ENCODE results near the gene DENND4B. TPM values are rescaled to one million over a fixed set of nuclear protein-coding genes. Genes with fewer than 3 reads are reported as not detected.

Gene DENND4B
- total RNA-seq, 1 donor = 58.2 TPM

GRCh38 chr1:153945795-153946621, 510 bp downstream of the DENND4B start:
- peak in 2 of 3 donors; percentile 92 to 95 for DNase-seq (ENCODE audit: low read depth in 2 of 3, low spot score in 2 of 3)

- DNase-seq (ENCODE audit: low read depth in 2 of 3, low spot score in 2 of 3) = peak in 2 of 3 donors; percentile 78 to 88
Observed at GRCh38 chr1:153945131-153945794, 1.3 kb downstream of the DENND4B start.

GRCh38 chr1:153944827-153945117, 1.7 kb downstream of the DENND4B start:
- DNase-seq (ENCODE audit: low read depth in 2 of 3, low spot score in 2 of 3) = no peak

GRCh38 chr1:153944005-153944826, 2.3 kb downstream of the DENND4B start:
- DNase-seq (ENCODE audit: low read depth in 2 of 3, low spot score in 2 of 3) = peak in 1 of 3 donors; percentile 44

- DNase-seq (ENCODE audit: low read depth in 2 of 3, low spot score in 2 of 3) = no peak
Observed at GRCh38 chr1:153942766-153943549, 3.6 kb downstream of the DENND4B start.

- no peak for DNase-seq (ENCODE audit: low read depth in 2 of 3, low spot score in 2 of 3)
Observed at GRCh38 chr1:153941826-153942725, 4.4 kb downstream of the DENND4B start.

GRCh38 chr1:153940756-153941155, 5.8 kb downstream of the DENND4B start:
- no peak for DNase-seq (ENCODE audit: low read depth in 2 of 3, low spot score in 2 of 3)

GRCh38 chr1:153939476-153939875, 7.0 kb downstream of the DENND4B start:
- no peak for DNase-seq (ENCODE audit: low read depth in 2 of 3, low spot score in 2 of 3)

GRCh38 chr1:153938996-153939395, 7.5 kb downstream of the DENND4B start:
- DNase-seq (ENCODE audit: low read depth in 2 of 3, low spot score in 2 of 3) = no peak

- no peak for DNase-seq (ENCODE audit: low read depth in 2 of 3, low spot score in 2 of 3)
Observed at GRCh38 chr1:153937331-153937730, 9.2 kb downstream of the DENND4B start.

- DNase-seq (ENCODE audit: low read depth in 2 of 3, low spot score in 2 of 3) = no peak
Observed at GRCh38 chr1:153936011-153936802, 10.3 kb downstream of the DENND4B start.

- no peak for DNase-seq (ENCODE audit: low read depth in 2 of 3, low spot score in 2 of 3)
Observed at GRCh38 chr1:153934746-153935145, 11.8 kb downstream of the DENND4B start.

- DNase-seq (ENCODE audit: low read depth in 2 of 3, low spot score in 2 of 3) = no peak
Observed at GRCh38 chr1:153933955-153934354, 12.6 kb downstream of the DENND4B start.

GRCh38 chr1:153933430-153933829, 13.1 kb downstream of the DENND4B start:
- no peak for DNase-seq (ENCODE audit: low read depth in 2 of 3, low spot score in 2 of 3)

GRCh38 chr1:153932156-153933131, 14.1 kb downstream of the DENND4B start:
- DNase-seq (ENCODE audit: low read depth in 2 of 3, low spot score in 2 of 3) = no peak

- DNase-seq (ENCODE audit: low read depth in 2 of 3, low spot score in 2 of 3) = no peak
Observed at GRCh38 chr1:153929981-153930948, 16.3 kb downstream of the DENND4B start.

Measured in hematopoietic multipotent progenitor cell (in vitro differentiated cells).